GM04503 (cell line): ENCODE measurements around the gene TMEM123.

Experiments used
- DNase-seq: peaks from one replicate; pipeline ENCODE4 v3.0.0-alpha.2; 2012; ENCODE audit warnings: low read depth

TMEM123 gene

GRCh38 chr11:102471474-102471873, 18.9 kb upstream of the TMEM123 start:
- DNase-seq: no peak

- DNase-seq: no peak
Measured at GRCh38 chr11:102470251-102470650, 17.7 kb upstream of the TMEM123 start.

GRCh38 chr11:102469196-102469821, 16.7 kb upstream of the TMEM123 start:
- no peak for DNase-seq

- DNase-seq: no peak
Measured at GRCh38 chr11:102468616-102469195, 16.1 kb upstream of the TMEM123 start.

GRCh38 chr11:102467853-102468580, 15.5 kb upstream of the TMEM123 start:
- no peak for DNase-seq

GRCh38 chr11:102467080-102467708, 14.6 kb upstream of the TMEM123 start:
- no peak for DNase-seq

GRCh38 chr11:102465696-102466095, 13.1 kb upstream of the TMEM123 start:
- no peak for DNase-seq

- DNase-seq: no peak
Measured at GRCh38 chr11:102464859-102465500, 12.4 kb upstream of the TMEM123 start.

- no peak for DNase-seq
Measured at GRCh38 chr11:102464037-102464436, 11.5 kb upstream of the TMEM123 start.

GRCh38 chr11:102462610-102463009, 10.0 kb upstream of the TMEM123 start:
- no peak for DNase-seq

GRCh38 chr11:102459393-102459792, 6.8 kb upstream of the TMEM123 start:
- no peak for DNase-seq

- no peak for DNase-seq
Measured at GRCh38 chr11:102458548-102458947, 6.0 kb upstream of the TMEM123 start.

- DNase-seq: no peak
Measured at GRCh38 chr11:102457865-102458264, 5.3 kb upstream of the TMEM123 start.

GRCh38 chr11:102457056-102457677, 4.6 kb upstream of the TMEM123 start:
- no peak for DNase-seq

- no peak for DNase-seq
Measured at GRCh38 chr11:102456381-102456780, 3.8 kb upstream of the TMEM123 start.

GRCh38 chr11:102453921-102454320, 1.4 kb upstream of the TMEM123 start:
- no peak for DNase-seq

- DNase-seq: no peak
Measured at GRCh38 chr11:102453302-102453695, 734 bp upstream of the TMEM123 start.

GRCh38 chr11:102451681-102452460, 694 bp downstream of the TMEM123 start:
- no peak for DNase-seq

- no peak for DNase-seq
Measured at GRCh38 chr11:102451041-102451680, 1.4 kb downstream of the TMEM123 start.

- no peak for DNase-seq
Measured at GRCh38 chr11:102449651-102450570, 2.7 kb downstream of the TMEM123 start.
